Ascending aorta (tissue), 2 donors: ENCODE data around the gene GPR62. TPM values are rescaled to one million over a fixed set of nuclear protein-coding genes. Genes with fewer than 3 reads are reported as not detected.

Experiments used
- DNase-seq, 2 donors: peaks; one replicate each; pipeline ENCODE4 v3.0.0-alpha.2; 2019; ENCODE audit warnings: low spot score in 2 of 2
- H3K27ac ChIP-seq, 2 donors: fragments of 200-600 bp; sonication (generic); one replicate each; pipeline ENCODE4 v1.5.1; 2016 to 2017; ENCODE audit warnings: mild to moderate bottlenecking in 1 of 2
- H3K27me3 ChIP-seq: fragments of 200-600 bp; sonication (generic); one replicate; pipeline ENCODE4 v1.5.1; 2017
- H3K36me3 ChIP-seq, 2 donors: fragments of 200-600 bp; sonication (generic); one replicate each; pipeline ENCODE4 v1.5.1; 2016
- H3K4me1 ChIP-seq, 2 donors: fragments of 200-600 bp; sonication (generic); one replicate each; pipeline ENCODE4 v1.5.1; 2016 to 2017; ENCODE audit warnings: mild to moderate bottlenecking in 1 of 2
- H3K4me3 ChIP-seq, 2 donors: fragments of 200-600 bp; sonication (generic); one replicate each; pipeline ENCODE4 v1.5.1; 2016 to 2017; ENCODE audit warnings: mild to moderate bottlenecking in 1 of 2
- H3K9me3 ChIP-seq, 2 donors: fragments of 200-600 bp; sonication (generic); one replicate each; pipeline ENCODE4 v1.5.1; 2016
- CTCF ChIP-seq, 3 experiments: fragments of 200-600 bp in 2 of 3; fragments of 450-650 bp in 1 of 3; sonication (generic) in 2 of 3; IDR thresholded peaks; one replicate each; pipeline ENCODE4 v1.5.1; 2016 to 2019; ENCODE audit warnings: antibody characterized with exemption in 3 of 3, mild to moderate bottlenecking in 1 of 3, moderate library complexity in 1 of 3
- intact Hi-C: fragments of 100-400 bp; cut with DNase I; formaldehyde crosslinking; loops from one replicate; pipeline ENCODE4 v1.15.1; 2023
- total RNA-seq: library from RNA; depleted of rRNA; stranded (reverse); fragments of >200 nt; gene quantifications from one replicate; pipeline ENCODE4 v1.1.0, GENCODE V29; 2016

The GPR62 gene, protein sequence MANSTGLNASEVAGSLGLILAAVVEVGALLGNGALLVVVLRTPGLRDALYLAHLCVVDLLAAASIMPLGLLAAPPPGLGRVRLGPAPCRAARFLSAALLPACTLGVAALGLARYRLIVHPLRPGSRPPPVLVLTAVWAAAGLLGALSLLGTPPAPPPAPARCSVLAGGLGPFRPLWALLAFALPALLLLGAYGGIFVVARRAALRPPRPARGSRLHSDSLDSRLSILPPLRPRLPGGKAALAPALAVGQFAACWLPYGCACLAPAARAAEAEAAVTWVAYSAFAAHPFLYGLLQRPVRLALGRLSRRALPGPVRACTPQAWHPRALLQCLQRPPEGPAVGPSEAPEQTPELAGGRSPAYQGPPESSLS
- not detected for total RNA-seq

GRCh38 chr3:51955175-51955892 is at the start of gene GPR62:
Gene GPR62 (plus strand): TSS chr3:51955381. CDS start chr3:51955653, 272 bp downstream.
- H3K27me3 ChIP-seq = no peaks in the 10 kb centered on the region
- H3K9me3 ChIP-seq = no peaks in the 10 kb centered on the region
- H3K4me1 ChIP-seq = peaks cover 2 to 6% of the 10 kb centered on the region in 2 donors
- peak within 1 kb of the TSS; percentile 81 to 85 for H3K27ac ChIP-seq
- TF ChIP-seq CTCF (IDR thresholded peaks at IDR 0.05) = no peak
- H3K4me3 ChIP-seq = peak within 1 kb of the TSS; percentile 58 to 63
- DNase-seq = no peak
- H3K36me3 ChIP-seq = peaks cover 24 to 27% of the 10 kb centered on the region in 2 donors
- intact Hi-C loops = no loop called here

DNA sequence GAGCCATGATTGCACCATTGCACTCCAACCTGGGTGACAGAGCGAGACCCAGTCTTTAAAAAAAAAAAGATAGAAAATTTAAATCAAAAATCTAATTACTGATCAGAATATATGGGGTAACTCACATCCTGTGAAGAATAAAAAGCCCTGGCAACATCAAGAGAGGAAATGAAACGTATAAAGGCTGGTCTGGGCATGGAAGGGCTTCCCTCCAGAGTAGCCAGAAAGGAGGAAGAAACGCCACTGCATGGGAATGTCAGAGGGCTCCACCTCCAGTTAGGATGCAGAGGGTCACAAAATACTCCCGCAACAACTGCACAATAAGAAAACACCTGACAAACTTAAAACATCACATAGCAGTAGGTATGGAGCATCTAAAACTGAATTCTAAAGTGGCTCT is 47.2 kb upstream of the GPR62 start:
- Histone ChIP-seq H3K4me1 (no peaks in the 10 kb centered on the region), H3K27me3 (no peaks in the 10 kb centered on the region), H3K27ac (no peak overlapping the region), H3K9me3 (no peaks in the 10 kb centered on the region), H3K4me3 (no peak overlapping the region), H3K36me3 (no peaks in the 10 kb centered on the region)
- no peak for TF ChIP-seq CTCF (IDR thresholded peaks at IDR 0.05)
- intact Hi-C loops = no loop called here
- DNase-seq = no peak

- intact Hi-C loops = no loop called here
- no peaks in the 10 kb centered on the region for H3K9me3 ChIP-seq
- no peaks in the 10 kb centered on the region for H3K27me3 ChIP-seq
- no peaks in the 10 kb centered on the region for H3K36me3 ChIP-seq
- H3K4me1 ChIP-seq = no peaks in the 10 kb centered on the region
- DNase-seq = no peak
- no peak overlapping the region for H3K4me3 ChIP-seq
- no peak overlapping the region for H3K27ac ChIP-seq
- no peak for TF ChIP-seq CTCF (IDR thresholded peaks at IDR 0.05)
These were observed 38.8 kb upstream of the GPR62 start for GRCh38 chr3:51916418-51916817.

DNA sequence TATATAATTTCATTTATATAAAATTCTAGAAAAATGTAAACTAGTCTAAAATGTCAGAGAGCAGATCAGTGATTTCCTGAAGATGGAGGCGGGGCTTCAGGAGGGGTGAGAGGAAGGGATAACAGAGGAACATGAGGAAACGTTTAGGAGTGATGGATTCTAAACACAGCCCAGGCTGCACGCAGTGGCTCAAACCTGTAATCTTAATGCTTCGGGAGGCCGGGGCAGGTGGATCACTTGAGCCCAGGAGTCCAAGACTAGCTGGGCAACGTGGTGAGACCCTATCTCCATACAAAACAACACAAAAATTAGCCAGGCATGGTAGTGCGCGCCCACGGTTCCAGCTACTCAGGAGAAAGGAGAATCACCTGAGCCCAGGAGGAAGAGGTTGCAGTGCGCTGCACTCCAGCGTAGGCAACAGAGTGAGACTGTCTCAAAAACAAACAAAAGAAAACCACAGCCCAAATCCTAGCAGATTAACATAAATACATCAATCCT is 34.1 kb upstream of the GPR62 start:
- no peak for TF ChIP-seq CTCF (IDR thresholded peaks at IDR 0.05)
- no peaks in the 10 kb centered on the region for H3K4me1 ChIP-seq
- H3K9me3 ChIP-seq = no peaks in the 10 kb centered on the region
- no peak overlapping the region for H3K27ac ChIP-seq
- no peak overlapping the region for H3K4me3 ChIP-seq
- no peak for DNase-seq
- no peaks in the 10 kb centered on the region for H3K27me3 ChIP-seq
- H3K36me3 ChIP-seq = no peaks in the 10 kb centered on the region
- intact Hi-C loops = no loop called here

DNA sequence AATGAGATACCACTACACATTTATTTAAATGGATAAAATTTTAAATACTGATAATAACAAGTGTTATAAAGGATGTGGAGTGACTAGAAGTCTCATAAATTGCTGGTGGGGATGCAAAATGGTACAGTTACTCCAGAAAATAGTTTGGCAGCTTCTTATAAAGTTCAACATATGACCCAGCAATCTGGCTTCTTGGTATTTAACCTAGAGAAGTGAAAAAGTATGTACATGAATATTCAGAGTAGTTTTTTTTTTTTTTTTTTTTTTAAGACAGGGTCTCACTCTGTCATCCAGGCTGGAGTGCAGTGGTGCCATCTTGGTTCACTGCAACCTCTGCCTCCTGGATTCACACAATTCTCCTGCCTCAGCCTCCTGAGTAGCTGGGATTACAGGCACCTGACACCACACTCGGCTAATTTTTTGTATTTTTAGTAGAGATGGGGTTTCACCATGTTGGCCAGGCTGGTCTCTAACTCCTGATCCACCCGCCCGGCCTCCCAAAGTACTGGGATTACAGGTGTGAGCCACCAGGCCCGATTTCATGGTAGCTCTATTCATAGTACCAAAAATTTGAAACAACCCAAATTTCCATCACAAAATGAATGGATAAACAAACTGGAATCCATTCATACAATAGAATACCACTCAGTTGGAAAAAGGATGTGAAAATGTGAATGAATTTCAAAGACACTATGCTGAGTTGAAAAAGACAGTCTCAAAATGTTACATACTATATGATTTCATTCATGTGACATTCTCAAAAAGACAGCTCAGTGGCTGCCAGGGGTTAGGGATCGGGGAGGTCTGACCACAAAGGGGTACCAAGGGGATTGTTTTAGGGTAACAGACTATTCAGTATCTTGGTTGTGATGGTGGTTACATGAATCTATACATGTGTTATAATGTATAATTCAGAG is 27.9 kb upstream of the GPR62 start:
- no peaks in the 10 kb centered on the region for H3K27me3 ChIP-seq
- peaks cover 0 to under 1% of the 10 kb centered on the region in 2 donors for H3K36me3 ChIP-seq
- no peak overlapping the region for H3K27ac ChIP-seq
- DNase-seq = peak in 1 of 2 donors; percentile 25
- no peak for TF ChIP-seq CTCF (IDR thresholded peaks at IDR 0.05)
- no peak overlapping the region for H3K4me3 ChIP-seq
- intact Hi-C loops = no loop called here
- H3K4me1 ChIP-seq = no peaks in the 10 kb centered on the region
- H3K9me3 ChIP-seq = no peaks in the 10 kb centered on the region
